Neuronal stem cell (in vitro differentiated cells): ENCODE measurements around the gene SRSF12.
A peak's percentile ranks its signal among the peaks of the same experiment; 100 is the strongest.

Source experiments
- DNase-seq: peaks from one replicate; pipeline ENCODE4 v3.0.0-alpha.2; 2013; ENCODE audit warnings: low spot score
- H2AFZ ChIP-seq: one replicate; pipeline ENCODE4 v1.6.1; 2013; ENCODE audit warnings: mild to moderate bottlenecking, low read length, inconsistent platforms
- H2AK5ac ChIP-seq: 2 replicates; pipeline ENCODE4 v1.6.1; 2013; ENCODE audit warnings: low read depth, mild to moderate bottlenecking, inconsistent platforms, low read length, moderate library complexity, mixed read lengths
- H2BK120ac ChIP-seq: 2 replicates; pipeline ENCODE4 v1.6.1; 2013; ENCODE audit warnings: low read depth, mild to moderate bottlenecking, inconsistent platforms, low read length, moderate library complexity, mixed read lengths
- H2BK12ac ChIP-seq: one replicate; pipeline ENCODE4 v1.6.1; 2013; ENCODE audit warnings: low read length, inconsistent platforms
- H2BK15ac ChIP-seq: 2 replicates; pipeline ENCODE4 v1.6.1; 2013; ENCODE audit warnings: mild to moderate bottlenecking, low read length, inconsistent platforms, mixed read lengths
- H2BK5ac ChIP-seq: one replicate; pipeline ENCODE4 v1.6.1; 2013; ENCODE audit warnings: inconsistent platforms, mild to moderate bottlenecking, low read length, moderate library complexity
- H3K14ac ChIP-seq: one replicate; pipeline ENCODE4 v1.6.1; 2013; ENCODE audit warnings: low read length, inconsistent platforms
- H3K18ac ChIP-seq: 2 replicates; pipeline ENCODE4 v1.6.1; 2013; ENCODE audit warnings: low read length, inconsistent platforms
- H3K23ac ChIP-seq: 2 replicates; pipeline ENCODE4 v1.6.1; 2013; ENCODE audit warnings: low read depth, mild to moderate bottlenecking, mixed read lengths, low read length, inconsistent platforms; ENCODE audit not compliant: poor library complexity
- H3K27ac ChIP-seq: replicated peaks from 3 replicates; pipeline ENCODE4 v1.5.1; 2013; ENCODE audit warnings: low read length, inconsistent platforms
- H3K27me3 ChIP-seq, 3 experiments: 2 replicates each; pipeline ENCODE4 v1.6.1; 2013; ENCODE audit warnings: low read length in 3 of 3, mild to moderate bottlenecking in 2 of 3, inconsistent platforms in 1 of 3, low read depth in 1 of 3, mixed read lengths in 1 of 3, moderate library complexity in 1 of 3; ENCODE audit not compliant: control insufficient read depth in 3 of 3, insufficient read depth in 3 of 3
- H3K36me3 ChIP-seq, 2 donors: replicated peaks in 1 of 2; 2 replicates each; pipeline ENCODE4 v1.6.1; 2013; ENCODE audit warnings: low read length in 2 of 2; ENCODE audit not compliant: control insufficient read depth in 2 of 2, insufficient read depth in 2 of 2
- H3K4ac ChIP-seq: 2 replicates; pipeline ENCODE4 v1.6.1; 2013; ENCODE audit warnings: inconsistent platforms, mild to moderate bottlenecking, low read length, moderate library complexity
- H3K4me1 ChIP-seq, 2 donors: 1 replicate in 1 of 2; 2 replicates in 1 of 2; pipeline ENCODE4 v1.6.1; 2013; ENCODE audit warnings: low read length in 2 of 2, low read depth in 1 of 2; ENCODE audit not compliant: control insufficient read depth in 2 of 2, insufficient read depth in 1 of 2
- H3K4me2 ChIP-seq: one replicate; pipeline ENCODE4 v1.6.1; 2013; ENCODE audit warnings: mild to moderate bottlenecking, low read length, inconsistent platforms; ENCODE audit not compliant: insufficient read depth, poor library complexity, severe bottlenecking
- H3K4me3 ChIP-seq, 2 donors: 2 replicates each; pipeline ENCODE4 v1.5.1; 2013; ENCODE audit warnings: low read length in 2 of 2, mild to moderate bottlenecking in 2 of 2, inconsistent platforms in 1 of 2, moderate library complexity in 1 of 2
- H3K79me1 ChIP-seq: one replicate; pipeline ENCODE4 v1.6.1; 2013; ENCODE audit warnings: low read depth, mild to moderate bottlenecking, inconsistent platforms, low read length, moderate library complexity
- H3K9ac ChIP-seq: one replicate; pipeline ENCODE4 v1.6.1; 2013; ENCODE audit warnings: mild to moderate bottlenecking, low read depth, low read length, inconsistent platforms; ENCODE audit not compliant: poor library complexity
- H3K9me3 ChIP-seq, 2 donors: replicated peaks in 1 of 2; 2 replicates each; pipeline versions ENCODE3 to v1.6.1; 2013; ENCODE audit warnings: low read length in 2 of 2, mild to moderate bottlenecking in 2 of 2, inconsistent platforms in 1 of 2, low read depth in 1 of 2, mixed read lengths in 1 of 2, moderate library complexity in 1 of 2; ENCODE audit not compliant: control insufficient read depth in 2 of 2, insufficient read depth in 1 of 2
- H4K8ac ChIP-seq: one replicate; pipeline ENCODE4 v1.6.1; 2013; ENCODE audit warnings: low read depth, mild to moderate bottlenecking, inconsistent platforms, low read length, moderate library complexity
- H4K91ac ChIP-seq: one replicate; pipeline ENCODE4 v1.6.1; 2013; ENCODE audit warnings: low read length, low read depth, mild to moderate bottlenecking, inconsistent platforms; ENCODE audit not compliant: poor library complexity
- WGBS, 2 donors: extraction: QIAGEN DNeasy Blood & Tissue Kit; methylation state at CpG; one replicate each; pipeline ENCODE4 v1.1.7; 2013; ENCODE audit warnings: missing lambda C conversion rate in 2 of 2, mixed read lengths in 1 of 2; ENCODE audit not compliant: insufficient read length in 2 of 2, insufficient replicate concordance in 1 of 2; ENCODE audit errors: extremely low coverage in 2 of 2; 5-methylcytosine and 5-hydroxymethylcytosine counted together

The SRSF12 gene

DNA sequence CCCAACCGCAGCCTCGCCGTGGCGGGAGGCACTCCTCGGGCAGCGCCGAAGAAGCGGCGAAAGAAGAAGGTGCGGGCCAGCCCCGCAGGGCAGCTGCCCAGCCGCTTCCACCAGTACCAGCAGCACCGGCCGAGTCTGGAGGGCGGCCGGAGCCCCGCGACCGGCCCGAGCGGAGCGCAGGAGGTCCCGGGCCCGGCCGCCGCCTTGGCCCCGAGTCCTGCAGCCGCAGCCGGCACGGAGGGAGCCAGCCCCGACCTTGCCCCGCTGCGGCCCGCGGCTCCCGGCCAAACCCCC lies 36.8 kb downstream of the SRSF12 start:
- H3K79me1 ChIP-seq: peaks cover 6% of the 10 kb centered on the region
- H2AK5ac ChIP-seq: peak overlapping the region; percentile 99
- H3K9ac ChIP-seq: peak overlapping the region; percentile 96
- peak overlapping the region; percentile 79 for H4K91ac ChIP-seq
- no peak overlapping the region for H4K8ac ChIP-seq
- peak overlapping the region; percentile 98 for H3K14ac ChIP-seq
- H3K4me2 ChIP-seq: peak overlapping the region; percentile 48
- peaks cover 4 to 7% of the 10 kb centered on the region in 2 donors for H3K4me1 ChIP-seq
- H2BK5ac ChIP-seq: peak overlapping the region; percentile 97
- H3K9me3 ChIP-seq: no peaks in the 10 kb centered on the region
- H3K23ac ChIP-seq: peak overlapping the region; percentile 90
- H2AFZ ChIP-seq: peak overlapping the region; percentile 91
- H3K27ac ChIP-seq: peak overlapping the region; percentile 92
- no CpG with 5 or more reads among the region's 36 CpGs for WGBS, 2 donors
- H3K4ac ChIP-seq: peak overlapping the region; percentile 17
- peak overlapping the region; percentile 97 for H2BK120ac ChIP-seq
- H3K4me3 ChIP-seq: peak overlapping the region; percentile 93 to 97
- H2BK12ac ChIP-seq: no peak overlapping the region
- peaks cover 14 to 31% of the 10 kb centered on the region in 2 donors for H3K36me3 ChIP-seq
- H3K27me3 ChIP-seq: peaks cover 0 to 3% (median 0%) of the 10 kb centered on the region in 3 experiments
- no peak for DNase-seq
- peak overlapping the region; percentile 85 for H2BK15ac ChIP-seq
- peak overlapping the region; percentile 99 for H3K18ac ChIP-seq

DNA sequence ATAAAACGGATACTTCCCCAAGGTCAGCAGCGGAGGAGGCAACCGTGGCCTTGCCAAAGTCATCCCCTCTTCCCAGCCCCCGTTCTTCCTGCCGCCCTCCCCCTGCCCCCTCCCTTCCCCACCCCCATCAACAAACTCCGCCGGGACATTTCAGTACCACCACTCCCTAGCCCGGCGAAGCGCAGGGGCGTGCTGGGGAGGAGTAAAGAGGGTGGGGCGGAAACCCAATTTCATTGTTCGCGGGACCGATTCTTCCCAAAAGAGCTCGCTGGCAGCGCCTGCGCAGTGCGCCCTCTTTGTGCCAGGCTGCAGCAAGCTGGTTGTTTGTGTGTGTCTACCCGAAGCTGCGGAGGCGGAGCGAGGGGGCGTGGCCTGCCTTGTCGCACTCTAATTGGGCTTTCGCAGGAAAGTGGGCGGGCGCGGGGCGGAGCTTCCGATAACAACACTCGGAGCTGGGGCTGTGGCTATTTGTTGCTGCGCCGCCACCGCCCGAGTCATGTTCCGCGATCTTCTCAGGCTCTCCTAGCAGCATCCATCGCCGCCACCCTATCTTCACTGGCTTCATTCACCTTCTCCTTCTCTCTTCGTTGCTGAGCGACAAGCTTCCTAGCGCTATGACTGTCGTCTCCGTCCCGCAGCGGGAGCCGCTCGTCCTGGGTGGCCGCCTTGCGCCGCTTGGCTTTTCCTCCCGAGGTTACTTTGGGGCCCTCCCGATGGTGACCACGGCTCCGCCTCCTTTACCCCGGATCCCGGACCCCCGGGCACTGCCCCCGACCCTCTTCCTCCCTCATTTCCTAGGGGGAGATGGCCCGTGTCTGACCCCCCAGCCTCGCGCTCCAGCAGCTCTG lies 37.4 kb downstream of the SRSF12 start, which contains the start of gene PNRC1:
Gene PNRC1, plus strand, starts transcription at position 471 of the 848 bp plus-strand sequence. Its CDS starts 144 bp downstream, at position 615.
- DNase-seq: peak; percentile 99
- H3K4me2 ChIP-seq: peak within 1 kb of the TSS; percentile 48
- H3K23ac ChIP-seq: peak within 1 kb of the TSS; percentile 90
- peak within 1 kb of the TSS; percentile 98 for H3K14ac ChIP-seq
- H3K4me3 ChIP-seq: peak within 1 kb of the TSS; percentile 93 to 97
- H2BK5ac ChIP-seq: peak within 1 kb of the TSS; percentile 97
- H2BK120ac ChIP-seq: peak within 1 kb of the TSS; percentile 97
- H3K4me1 ChIP-seq: peaks cover 4 to 7% of the 10 kb centered on the region in 2 donors
- H2BK12ac ChIP-seq: no peak within 1 kb of the TSS
- H2BK15ac ChIP-seq: peak within 1 kb of the TSS; percentile 85
- WGBS, 2 donors: no CpG with 5 or more reads among the region's 63 CpGs
- H3K4ac ChIP-seq: peak within 1 kb of the TSS; percentile 17
- peak within 1 kb of the TSS; percentile 91 for H2AFZ ChIP-seq
- H3K36me3 ChIP-seq: peaks cover 12 to 25% of the 10 kb centered on the region in 2 donors
- H4K91ac ChIP-seq: peak within 1 kb of the TSS; percentile 79
- H2AK5ac ChIP-seq: peak within 1 kb of the TSS; percentile 99
- H3K27ac ChIP-seq: peak within 1 kb of the TSS; percentile 92
- H3K27me3 ChIP-seq: peaks cover 0 to 3% (median 0%) of the 10 kb centered on the region in 3 experiments
- peak within 1 kb of the TSS; percentile 99 for H3K18ac ChIP-seq
- H3K79me1 ChIP-seq: peaks cover 6% of the 10 kb centered on the region
- H4K8ac ChIP-seq: no peak within 1 kb of the TSS
- H3K9me3 ChIP-seq: no peaks in the 10 kb centered on the region
- H3K9ac ChIP-seq: peak within 1 kb of the TSS; percentile 96

DNA sequence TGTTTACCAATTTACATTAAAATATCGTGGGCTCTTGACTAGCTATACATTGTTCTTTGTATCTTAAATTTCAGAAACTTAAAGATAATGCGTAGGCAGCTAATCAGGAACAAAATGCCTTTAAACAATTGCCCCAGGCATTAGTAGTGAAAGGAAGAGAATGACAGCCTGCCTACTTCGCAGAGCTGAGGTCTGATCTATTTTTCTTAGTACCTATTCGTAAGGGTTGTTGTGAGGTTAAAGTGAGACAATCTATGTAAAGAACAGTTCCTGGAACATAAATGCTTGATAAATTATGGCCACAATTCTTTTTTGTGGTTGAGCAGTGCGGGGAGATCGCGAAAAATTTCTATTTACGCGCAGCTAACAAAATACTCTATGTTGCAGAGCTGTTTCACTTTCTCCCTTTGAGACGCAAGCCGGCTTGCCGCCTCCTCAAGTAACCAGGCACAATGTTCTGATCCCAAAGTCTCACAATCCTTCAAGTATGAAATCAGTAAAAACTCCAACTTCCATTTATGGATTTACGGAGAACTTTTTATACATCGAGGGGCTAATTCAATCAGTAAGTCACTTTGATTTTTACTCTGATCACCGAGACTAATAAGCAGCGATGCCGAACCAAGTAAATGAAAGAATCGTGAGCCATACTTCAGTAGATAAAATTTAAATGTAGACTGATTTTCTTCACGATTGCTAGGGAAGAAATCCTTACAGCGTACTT lies 38.2 kb downstream of the SRSF12 start:
- H2AK5ac ChIP-seq: no peak overlapping the region
- H3K9ac ChIP-seq: no peak overlapping the region
- no peak overlapping the region for H3K23ac ChIP-seq
- H2BK5ac ChIP-seq: no peak overlapping the region
- H3K14ac ChIP-seq: no peak overlapping the region
- peak overlapping the region; percentile 46 for H3K4me2 ChIP-seq
- peaks cover 4 to 7% of the 10 kb centered on the region in 2 donors for H3K4me1 ChIP-seq
- no peak overlapping the region for H4K8ac ChIP-seq
- no peak overlapping the region for H2BK12ac ChIP-seq
- H3K18ac ChIP-seq: no peak overlapping the region
- no peak overlapping the region for H3K4ac ChIP-seq
- WGBS, 2 donors: no CpG with 5 or more reads among the region's 20 CpGs
- peak overlapping the region; percentile 73 to 97 for H3K4me3 ChIP-seq
- peaks cover 0 to 3% (median 0%) of the 10 kb centered on the region in 3 experiments for H3K27me3 ChIP-seq
- no peaks in the 10 kb centered on the region for H3K9me3 ChIP-seq
- peak; percentile 35 for DNase-seq
- no peak overlapping the region for H3K27ac ChIP-seq
- no peak overlapping the region for H2BK15ac ChIP-seq
- no peak overlapping the region for H2BK120ac ChIP-seq
- H2AFZ ChIP-seq: peak overlapping the region; percentile 86
- H3K79me1 ChIP-seq: peaks cover 6% of the 10 kb centered on the region
- H3K36me3 ChIP-seq: peaks cover 6 to 17% of the 10 kb centered on the region in 2 donors
- H4K91ac ChIP-seq: no peak overlapping the region

DNA sequence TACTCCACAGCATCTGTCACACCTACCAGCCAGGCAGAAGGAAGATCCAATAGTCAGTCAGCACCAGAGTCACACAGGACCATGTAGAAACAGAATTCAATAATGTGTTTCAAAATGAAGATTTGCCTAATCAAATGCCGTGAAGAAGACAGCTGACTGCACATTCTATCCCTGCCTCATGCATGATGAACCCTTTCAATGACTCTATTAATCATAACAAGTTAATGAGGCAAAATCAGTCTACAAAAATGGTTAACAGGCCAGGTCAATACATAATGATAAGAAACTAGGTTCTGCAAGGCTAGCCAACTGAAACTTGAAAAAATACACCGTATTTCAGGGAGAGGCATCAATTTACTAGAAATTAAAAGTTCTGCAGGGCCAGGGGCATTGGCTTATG lies 44.0 kb downstream of the SRSF12 start:
- H3K27me3 ChIP-seq: peaks cover 0 to 18% (median 0%) of the 10 kb centered on the region in 3 experiments
- no peak overlapping the region for H2BK5ac ChIP-seq
- H4K91ac ChIP-seq: no peak overlapping the region
- no peak overlapping the region for H3K4me2 ChIP-seq
- no peak overlapping the region for H2AFZ ChIP-seq
- H4K8ac ChIP-seq: no peak overlapping the region
- no CpG with 5 or more reads among the region's 2 CpGs for WGBS, 2 donors
- no peak overlapping the region for H3K4ac ChIP-seq
- no peak for DNase-seq
- no peaks in the 10 kb centered on the region for H3K36me3 ChIP-seq
- H3K14ac ChIP-seq: no peak overlapping the region
- H3K79me1 ChIP-seq: no peaks in the 10 kb centered on the region
- no peak overlapping the region for H3K9ac ChIP-seq
- H3K4me1 ChIP-seq: no peaks in the 10 kb centered on the region
- H3K4me3 ChIP-seq: no peak overlapping the region
- H3K27ac ChIP-seq: no peak overlapping the region
- H2BK15ac ChIP-seq: no peak overlapping the region
- no peak overlapping the region for H3K18ac ChIP-seq
- H3K23ac ChIP-seq: no peak overlapping the region
- H2AK5ac ChIP-seq: no peak overlapping the region
- H3K9me3 ChIP-seq: peaks cover 0 to 11% of the 10 kb centered on the region in 2 donors
- no peak overlapping the region for H2BK120ac ChIP-seq
- no peak overlapping the region for H2BK12ac ChIP-seq
